ENCODE data around the gene AHCYL2.
"Not testable (repeated sequence)": the region's sequence is repeated elsewhere in the genome, so short reads cannot be mapped to it uniquely, and the experiment has no call there.

- TF ChIP-seq POLR2A, CTCF, EP300 (IDR thresholded peaks at IDR 0.05): not testable (repeated sequence)
Observed at GRCh38 chr7:129353104-129353503, 128.3 kb downstream of the AHCYL2 start.

Measured in ovary (tissue), 3 donors.